Measurements from ENCODE around the gene LSAMP.

Gene LSAMP

GRCh38 chr3:116391296-116392201 is 53.7 kb downstream of the LSAMP start:
- no peak overlapping the region for H3K4me3 ChIP-seq (ENCODE audit: low read length)
- no peak overlapping the region for H3K9ac ChIP-seq (ENCODE audit: low read depth, low read length)
- H3K4me1 ChIP-seq (ENCODE audit: control insufficient read depth, insufficient read depth, low read length), result no peaks in the 10 kb centered on the region
- H3K9me3 ChIP-seq (replicated peaks; ENCODE audit: low read length), result no peaks in the 10 kb centered on the region
- H3K4me2 ChIP-seq (ENCODE audit: low read length), result no peak overlapping the region
- no peaks in the 10 kb centered on the region for H3K36me3 ChIP-seq (ENCODE audit: insufficient read depth, low read length)
- no peaks in the 10 kb centered on the region for H3K27me3 ChIP-seq (ENCODE audit: control insufficient read depth, insufficient read depth, low read length)

- H3K36me3 ChIP-seq (ENCODE audit: insufficient read depth, low read length), result no peaks in the 10 kb centered on the region
- H3K4me1 ChIP-seq (ENCODE audit: control insufficient read depth, insufficient read depth, low read length), result no peaks in the 10 kb centered on the region
- H3K4me2 ChIP-seq (ENCODE audit: low read length), result no peak overlapping the region
- H3K9me3 ChIP-seq (replicated peaks; ENCODE audit: low read length), result no peaks in the 10 kb centered on the region
- H3K27me3 ChIP-seq (ENCODE audit: control insufficient read depth, insufficient read depth, low read length), result no peaks in the 10 kb centered on the region
- no peak overlapping the region for H3K9ac ChIP-seq (ENCODE audit: low read depth, low read length)
- no peak overlapping the region for H3K4me3 ChIP-seq (ENCODE audit: low read length)
Observed at GRCh38 chr3:116390318-116390717, 55.0 kb downstream of the LSAMP start.

DNA sequence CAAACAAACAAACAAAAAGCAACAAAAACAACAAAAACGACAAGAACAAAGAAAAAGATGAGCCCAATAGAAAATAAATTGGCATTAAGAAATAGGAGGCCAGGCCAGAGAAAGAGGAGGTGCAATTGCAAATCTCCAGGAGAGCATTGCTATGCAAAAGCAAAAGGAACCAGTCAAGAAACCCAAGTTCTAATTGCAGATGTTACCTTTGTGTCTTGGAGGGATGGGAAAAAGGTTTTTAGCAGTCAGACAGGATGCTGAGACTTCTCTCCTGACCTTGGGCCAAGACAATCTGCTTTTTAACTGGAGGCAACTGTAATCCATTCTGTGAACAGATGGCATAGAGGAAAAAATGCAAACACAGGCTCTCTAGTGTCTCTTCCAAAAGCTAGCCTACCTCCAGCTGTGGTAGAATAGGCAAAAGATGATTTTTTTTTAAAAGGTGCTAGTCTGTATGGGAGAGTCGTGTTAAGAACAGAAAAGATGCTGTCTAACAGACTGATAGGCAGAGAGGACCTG is 56.4 kb downstream of the LSAMP start:
- no peak overlapping the region for H3K4me3 ChIP-seq (ENCODE audit: low read length)
- H3K4me1 ChIP-seq (ENCODE audit: control insufficient read depth, insufficient read depth, low read length), result no peaks in the 10 kb centered on the region
- H3K4me2 ChIP-seq (ENCODE audit: low read length), result no peak overlapping the region
- H3K9ac ChIP-seq (ENCODE audit: low read depth, low read length), result no peak overlapping the region
- H3K36me3 ChIP-seq (ENCODE audit: insufficient read depth, low read length), result no peaks in the 10 kb centered on the region
- no peaks in the 10 kb centered on the region for H3K9me3 ChIP-seq (replicated peaks; ENCODE audit: low read length)
- H3K27me3 ChIP-seq (ENCODE audit: control insufficient read depth, insufficient read depth, low read length), result no peaks in the 10 kb centered on the region

- Histone ChIP-seq H3K4me1 (ENCODE audit: control insufficient read depth, insufficient read depth, low read length) (no peaks in the 10 kb centered on the region), H3K4me3 (ENCODE audit: low read length) (no peak overlapping the region), H3K27me3 (ENCODE audit: control insufficient read depth, insufficient read depth, low read length) (no peaks in the 10 kb centered on the region), H3K4me2 (ENCODE audit: low read length) (no peak overlapping the region), H3K36me3 (ENCODE audit: insufficient read depth, low read length) (no peaks in the 10 kb centered on the region), H3K9me3 (replicated peaks; ENCODE audit: low read length) (no peaks in the 10 kb centered on the region), H3K9ac (ENCODE audit: low read depth, low read length) (no peak overlapping the region)
Observed at GRCh38 chr3:116386168-116386567, 59.1 kb downstream of the LSAMP start.

- H3K4me1 ChIP-seq (ENCODE audit: control insufficient read depth, insufficient read depth, low read length), result no peaks in the 10 kb centered on the region
- H3K9me3 ChIP-seq (replicated peaks; ENCODE audit: low read length), result no peaks in the 10 kb centered on the region
- H3K9ac ChIP-seq (ENCODE audit: low read depth, low read length), result no peak overlapping the region
- H3K27me3 ChIP-seq (ENCODE audit: control insufficient read depth, insufficient read depth, low read length), result no peaks in the 10 kb centered on the region
- H3K4me2 ChIP-seq (ENCODE audit: low read length), result no peak overlapping the region
- no peaks in the 10 kb centered on the region for H3K36me3 ChIP-seq (ENCODE audit: insufficient read depth, low read length)
- H3K4me3 ChIP-seq (ENCODE audit: low read length), result no peak overlapping the region
Observed at GRCh38 chr3:116384717-116385116, 60.6 kb downstream of the LSAMP start.

GRCh38 chr3:116378077-116378476 is 67.2 kb downstream of the LSAMP start:
- Histone ChIP-seq H3K4me1 (ENCODE audit: control insufficient read depth, insufficient read depth, low read length) (no peaks in the 10 kb centered on the region), H3K27me3 (ENCODE audit: control insufficient read depth, insufficient read depth, low read length) (no peaks in the 10 kb centered on the region)

GRCh38 chr3:116374901-116375300 is 70.4 kb downstream of the LSAMP start:
- no peaks in the 10 kb centered on the region for H3K27me3 ChIP-seq (ENCODE audit: control insufficient read depth, insufficient read depth, low read length)
- H3K4me3 ChIP-seq (ENCODE audit: low read length), result no peak overlapping the region
- no peaks in the 10 kb centered on the region for H3K4me1 ChIP-seq (ENCODE audit: control insufficient read depth, insufficient read depth, low read length)
- H3K9ac ChIP-seq (ENCODE audit: low read depth, low read length), result no peak overlapping the region
- H3K9me3 ChIP-seq (replicated peaks; ENCODE audit: low read length), result no peaks in the 10 kb centered on the region
- H3K4me2 ChIP-seq (ENCODE audit: low read length), result no peak overlapping the region
- no peaks in the 10 kb centered on the region for H3K36me3 ChIP-seq (ENCODE audit: insufficient read depth, low read length)

More at GRCh38 chr3:116378077-116378476, 67.2 kb downstream of the LSAMP start:
- Histone ChIP-seq H3K4me3 (ENCODE audit: low read length) (no peak overlapping the region), H3K36me3 (ENCODE audit: insufficient read depth, low read length) (no peaks in the 10 kb centered on the region), H3K4me2 (ENCODE audit: low read length) (no peak overlapping the region), H3K9ac (ENCODE audit: low read depth, low read length) (no peak overlapping the region), H3K9me3 (replicated peaks; ENCODE audit: low read length) (no peaks in the 10 kb centered on the region)

GRCh38 chr3:116367761-116368395 is 77.4 kb downstream of the LSAMP start:
- Histone ChIP-seq H3K4me2 (ENCODE audit: low read length) (no peak overlapping the region), H3K36me3 (ENCODE audit: insufficient read depth, low read length) (no peaks in the 10 kb centered on the region), H3K9me3 (replicated peaks; ENCODE audit: low read length) (no peaks in the 10 kb centered on the region), H3K27me3 (ENCODE audit: control insufficient read depth, insufficient read depth, low read length) (no peaks in the 10 kb centered on the region), H3K4me1 (ENCODE audit: control insufficient read depth, insufficient read depth, low read length) (no peaks in the 10 kb centered on the region), H3K4me3 (ENCODE audit: low read length) (no peak overlapping the region), H3K9ac (ENCODE audit: low read depth, low read length) (no peak overlapping the region)

DNA sequence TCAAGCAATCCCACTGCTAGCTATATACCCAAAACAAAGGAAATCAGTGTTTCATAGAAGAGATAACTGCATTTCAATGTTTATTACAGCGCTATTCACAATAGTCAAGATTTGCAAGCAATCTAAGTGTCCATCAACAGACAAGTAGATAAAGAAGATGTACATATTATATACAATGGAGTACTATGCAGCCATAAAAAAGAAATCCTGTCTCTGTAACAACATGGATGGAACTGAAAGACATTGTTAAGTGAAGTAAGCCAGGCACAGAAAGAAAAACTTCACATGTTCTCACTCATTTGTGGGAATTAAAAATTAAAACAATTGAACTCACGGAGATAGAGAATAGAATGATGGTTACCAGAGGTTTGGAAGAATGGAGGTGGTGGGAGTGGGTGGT is 89.2 kb downstream of the LSAMP start:
- H3K4me3 ChIP-seq (ENCODE audit: low read length), result no peak overlapping the region
- no peak overlapping the region for H3K4me2 ChIP-seq (ENCODE audit: low read length)

GRCh38 chr3:116354382-116354781 is 90.9 kb downstream of the LSAMP start:
- Histone ChIP-seq H3K36me3 (ENCODE audit: insufficient read depth, low read length) (no peaks in the 10 kb centered on the region), H3K4me1 (ENCODE audit: control insufficient read depth, insufficient read depth, low read length) (no peaks in the 10 kb centered on the region), H3K27me3 (ENCODE audit: control insufficient read depth, insufficient read depth, low read length) (no peaks in the 10 kb centered on the region), H3K9me3 (replicated peaks; ENCODE audit: low read length) (no peaks in the 10 kb centered on the region), H3K9ac (ENCODE audit: low read depth, low read length) (no peak overlapping the region), H3K4me3 (ENCODE audit: low read length) (no peak overlapping the region), H3K4me2 (ENCODE audit: low read length) (no peak overlapping the region)

More for the DNA sequence above, 89.2 kb downstream of the LSAMP start:
- Histone ChIP-seq H3K36me3 (ENCODE audit: insufficient read depth, low read length) (no peaks in the 10 kb centered on the region), H3K9me3 (replicated peaks; ENCODE audit: low read length) (no peaks in the 10 kb centered on the region), H3K4me1 (ENCODE audit: control insufficient read depth, insufficient read depth, low read length) (no peaks in the 10 kb centered on the region), H3K27me3 (ENCODE audit: control insufficient read depth, insufficient read depth, low read length) (no peaks in the 10 kb centered on the region), H3K9ac (ENCODE audit: low read depth, low read length) (no peak overlapping the region)

DNA sequence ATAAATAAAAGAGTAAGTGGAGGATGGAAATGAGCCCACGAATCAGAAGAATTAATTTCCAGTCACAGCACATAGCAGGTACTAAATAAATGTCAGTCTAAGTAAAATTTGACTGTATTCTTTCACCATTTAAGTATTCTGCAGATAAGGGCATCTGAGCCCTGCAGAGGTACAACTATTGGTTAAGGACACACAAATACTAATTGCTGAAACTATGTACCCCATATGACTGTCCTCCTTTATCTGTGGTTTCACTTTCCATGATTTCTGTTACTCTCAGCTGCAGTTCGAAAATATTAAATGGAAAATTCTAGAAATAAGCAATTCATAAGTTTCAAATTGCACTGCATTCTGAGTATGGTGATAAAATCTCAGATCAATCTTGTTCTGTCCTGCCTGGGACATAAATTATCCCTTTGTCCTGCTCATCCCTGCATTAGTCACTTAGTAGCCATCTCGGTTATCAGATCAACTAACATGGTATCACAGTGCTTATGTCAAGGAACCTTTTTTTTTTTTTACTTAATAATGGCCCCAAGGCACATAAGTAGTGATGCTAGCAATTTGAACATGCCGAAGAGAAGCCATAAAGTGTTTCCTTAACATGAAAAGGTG is 95.1 kb downstream of the LSAMP start:
- H3K9ac ChIP-seq (ENCODE audit: low read depth, low read length), result no peak overlapping the region
- no peaks in the 10 kb centered on the region for H3K36me3 ChIP-seq (ENCODE audit: insufficient read depth, low read length)
- H3K27me3 ChIP-seq (ENCODE audit: control insufficient read depth, insufficient read depth, low read length), result no peaks in the 10 kb centered on the region
- H3K9me3 ChIP-seq (replicated peaks; ENCODE audit: low read length), result no peaks in the 10 kb centered on the region
- no peak overlapping the region for H3K4me3 ChIP-seq (ENCODE audit: low read length)
- no peaks in the 10 kb centered on the region for H3K4me1 ChIP-seq (ENCODE audit: control insufficient read depth, insufficient read depth, low read length)
- no peak overlapping the region for H3K4me2 ChIP-seq (ENCODE audit: low read length)
